H9 (cell line): ENCODE data around the gene STXBP1. TPM values are rescaled to one million over a fixed set of nuclear protein-coding genes. Genes with fewer than 3 reads are reported as not detected.

Experiments
- DNase-seq: peaks from one replicate; pipeline ENCODE4 v3.0.0-alpha.2; 2017
- H2AFZ ChIP-seq: one replicate; pipeline ENCODE4 v1.6.1; 2013; ENCODE audit warnings: mild to moderate bottlenecking, low read length, control low read depth, moderate library complexity
- H2AK5ac ChIP-seq: 2 replicates; pipeline ENCODE4 v1.6.1; 2013; ENCODE audit warnings: low read length, control low read depth, mixed read lengths; ENCODE audit not compliant: insufficient read length
- H2BK120ac ChIP-seq: one replicate; pipeline ENCODE4 v1.6.1; 2013; ENCODE audit warnings: low read depth, mild to moderate bottlenecking, low read length, control low read depth, inconsistent platforms; ENCODE audit not compliant: poor library complexity, severe bottlenecking
- H2BK12ac ChIP-seq: 2 replicates; pipeline ENCODE4 v1.6.1; 2013; ENCODE audit warnings: low read length, control low read depth, mixed read lengths, low read depth; ENCODE audit not compliant: insufficient read length
- H2BK15ac ChIP-seq: 2 replicates; pipeline ENCODE4 v1.6.1; 2013; ENCODE audit warnings: low read depth, low read length, control low read depth
- H2BK20ac ChIP-seq: one replicate; pipeline ENCODE4 v1.6.1; 2013; ENCODE audit warnings: low read depth, mild to moderate bottlenecking, low read length, control low read depth, inconsistent platforms; ENCODE audit not compliant: poor library complexity, severe bottlenecking
- H2BK5ac ChIP-seq: 2 replicates; pipeline ENCODE4 v1.6.1; 2013; ENCODE audit warnings: low read length, control low read depth, mixed read lengths; ENCODE audit not compliant: insufficient read length
- H3K14ac ChIP-seq: 2 replicates; pipeline ENCODE4 v1.6.1; 2013; ENCODE audit warnings: low read length, control low read depth; ENCODE audit not compliant: insufficient read depth
- H3K18ac ChIP-seq: 2 replicates; pipeline ENCODE4 v1.6.1; 2013; ENCODE audit warnings: low read depth, mild to moderate bottlenecking, mixed read lengths, low read length, control low read depth; ENCODE audit not compliant: insufficient read length
- H3K23ac ChIP-seq: 2 replicates; pipeline ENCODE4 v1.6.1; 2013; ENCODE audit warnings: low read length, control low read depth, mixed read lengths, low read depth; ENCODE audit not compliant: insufficient read length
- H3K23me2 ChIP-seq: 2 replicates; pipeline ENCODE4 v1.6.1; 2013; ENCODE audit warnings: low read depth, mild to moderate bottlenecking, mixed read lengths, low read length, control low read depth; ENCODE audit not compliant: insufficient read length, poor library complexity, severe bottlenecking
- H3K27ac ChIP-seq: 2 replicates; pipeline ENCODE4 v1.5.1; 2013; ENCODE audit warnings: low read length, control low read depth, mixed read lengths, low read depth; ENCODE audit not compliant: insufficient read length
- H3K27me3 ChIP-seq: 2 replicates; pipeline ENCODE4 v1.6.1; 2013; ENCODE audit warnings: low read length, control low read depth, inconsistent platforms; ENCODE audit not compliant: insufficient read depth
- H3K4ac ChIP-seq: 2 replicates; pipeline ENCODE4 v1.6.1; 2013; ENCODE audit warnings: low read depth, mild to moderate bottlenecking, control low read depth, inconsistent platforms, low read length, moderate library complexity
- H3K4me1 ChIP-seq: 2 replicates; pipeline ENCODE4 v1.6.1; 2013; ENCODE audit warnings: low read length, control low read depth, inconsistent platforms; ENCODE audit not compliant: insufficient read depth
- H3K4me2 ChIP-seq: 2 replicates; pipeline ENCODE4 v1.6.1; 2013; ENCODE audit warnings: low read length, control low read depth, mixed read lengths; ENCODE audit not compliant: insufficient read length, insufficient read depth
- H3K56ac ChIP-seq: 2 replicates; pipeline ENCODE4 v1.6.1; 2013; ENCODE audit warnings: low read depth, mild to moderate bottlenecking, mixed read lengths, low read length, control low read depth; ENCODE audit not compliant: insufficient read length
- H3K79me1 ChIP-seq: 2 replicates; pipeline ENCODE4 v1.6.1; 2013; ENCODE audit warnings: low read depth, mild to moderate bottlenecking, moderate library complexity, low read length, control low read depth, inconsistent platforms; ENCODE audit not compliant: insufficient read depth, poor library complexity, severe bottlenecking
- H3K79me2 ChIP-seq: 2 replicates; pipeline ENCODE4 v1.6.1; 2013; ENCODE audit warnings: low read length, control low read depth, inconsistent platforms; ENCODE audit not compliant: insufficient read depth
- H3K9ac ChIP-seq: 2 replicates; pipeline ENCODE4 v1.6.1; 2013; ENCODE audit warnings: low read length, control low read depth, mixed read lengths; ENCODE audit not compliant: insufficient read length; ENCODE audit errors: extremely low read depth
- H3K9me3 ChIP-seq: one replicate; pipeline ENCODE4 v1.6.1; 2013; ENCODE audit warnings: low read depth, low read length, inconsistent platforms; ENCODE audit not compliant: control insufficient read depth
- H3T11ph ChIP-seq: one replicate; pipeline ENCODE4 v1.6.1; 2013; ENCODE audit warnings: mild to moderate bottlenecking, low read length, control low read depth, inconsistent platforms
- H4K20me1 ChIP-seq: one replicate; pipeline ENCODE4 v1.6.1; 2013; ENCODE audit not compliant: control insufficient read depth, insufficient read length, insufficient read depth
- H4K5ac ChIP-seq: 2 replicates; pipeline ENCODE4 v1.6.1; 2013; ENCODE audit warnings: low read depth, mild to moderate bottlenecking, mixed read lengths, low read length, control low read depth; ENCODE audit not compliant: insufficient read length
- H4K8ac ChIP-seq: replicated peaks from 2 replicates; pipeline ENCODE4 v1.6.1; 2013; ENCODE audit warnings: low read length, control low read depth, mixed read lengths, low read depth; ENCODE audit not compliant: insufficient read length
- H4K91ac ChIP-seq: 2 replicates; pipeline ENCODE4 v1.6.1; 2013; ENCODE audit warnings: low read depth, mild to moderate bottlenecking, moderate library complexity, mixed read lengths, low read length, control low read depth; ENCODE audit not compliant: insufficient read length
- H3K27ac Mint-ChIP-seq, 3 experiments: 2 replicates in 2 of 3; 3 replicates in 1 of 3; pipeline ENCODE4 v1.8.0; 2020 to 2021; ENCODE audit warnings: mixed read lengths in 3 of 3, mild to moderate bottlenecking in 1 of 3, moderate library complexity in 1 of 3
- H3K27me3 Mint-ChIP-seq: 2 replicates; pipeline ENCODE4 v1.8.0; 2021; ENCODE audit warnings: low read depth, mild to moderate bottlenecking, moderate library complexity, mixed read lengths
- H3K36me3 Mint-ChIP-seq, 3 experiments: 2 replicates in 2 of 3; 3 replicates in 1 of 3; pipeline ENCODE4 v1.8.0; 2020 to 2021; ENCODE audit warnings: low read depth in 3 of 3, mixed read lengths in 3 of 3; ENCODE audit not compliant: insufficient read depth in 1 of 3
- H3K4me1 Mint-ChIP-seq, 2 experiments: 2 replicates each; pipeline ENCODE4 v1.8.0; 2020; ENCODE audit warnings: mixed read lengths in 2 of 2
- H3K4me3 Mint-ChIP-seq, 2 experiments: 2 replicates in 1 of 2; 3 replicates in 1 of 2; pipeline ENCODE4 v1.8.0; 2020 to 2021; ENCODE audit warnings: mild to moderate bottlenecking in 2 of 2, mixed read lengths in 2 of 2, moderate library complexity in 1 of 2
- H3K9me3 Mint-ChIP-seq, 2 experiments: 2 replicates in 1 of 2; 3 replicates in 1 of 2; pipeline ENCODE4 v1.8.0; 2020; ENCODE audit warnings: mild to moderate bottlenecking in 2 of 2, mixed read lengths in 2 of 2, moderate library complexity in 1 of 2
- WGBS: extraction: QIAGEN DNeasy Blood & Tissue Kit; methylation state at CpG from one replicate; pipeline ENCODE4 v1.1.7; 2013; ENCODE audit warnings: missing lambda C conversion rate, low lambda C conversion rate, mixed read lengths; ENCODE audit not compliant: insufficient read length; ENCODE audit errors: extremely low coverage; 5-methylcytosine and 5-hydroxymethylcytosine counted together
- total RNA-seq: library from RNA; stranded (reverse); gene quantifications from 2 replicates; pipeline ENCODE4 v1.2.1, GENCODE V29; 2021
- TF ChIP-seq, protein P1 (sequence below): fragments of 200-600 bp; sonication (generic); conservative IDR thresholded peaks from 3 replicates; pipeline ENCODE4 v1.8.0; 2021; ENCODE audit warnings: antibody characterized with exemption, mild to moderate bottlenecking

The STXBP1 gene
- total RNA-seq, 1 experiment from 2014 or later, result 22.3 TPM

- H3K79me1 ChIP-seq, result peaks cover 6% of the 10 kb centered on the region
- no peak overlapping the region for H2AK5ac ChIP-seq
- Mint-ChIP-seq H3K27me3 (peaks cover 4% of the 10 kb centered on the region), H3K4me3 (no peak overlapping the region), H3K9me3 (no peaks in the 10 kb centered on the region; a peak in 1 of 5 replicates), H3K36me3 (peaks cover 4 to 19% (median 7%) of the 10 kb centered on the region in 3 experiments), H3K4me1 (peaks cover 43 to 49% of the 10 kb centered on the region in 2 experiments), H3K27ac (no peak overlapping the region)
- no peak overlapping the region for H2BK15ac ChIP-seq
- no peak overlapping the region for H3K14ac ChIP-seq
- H3K56ac ChIP-seq, result no peak overlapping the region
- peaks cover 2% of the 10 kb centered on the region for H4K20me1 ChIP-seq
- no peak overlapping the region for H2BK120ac ChIP-seq
- H3K4ac ChIP-seq, result no peak overlapping the region
- no peak overlapping the region for H2AFZ ChIP-seq
- WGBS, result no CpG with 5 or more reads among the region's 13 CpGs
- no peak overlapping the region for H4K5ac ChIP-seq
- H2BK5ac ChIP-seq, result no peak overlapping the region
- no peak overlapping the region for H3K9ac ChIP-seq
- H3K27me3 ChIP-seq, result no peaks in the 10 kb centered on the region
- no peaks in the 10 kb centered on the region; the same call in 1 of the 2 replicates for H3K4me1 ChIP-seq
- no peak overlapping the region for H2BK12ac ChIP-seq
- peaks cover 14% of the 10 kb centered on the region for H3K23me2 ChIP-seq
- no peak overlapping the region for H4K8ac ChIP-seq
- H3K9me3 ChIP-seq, result no peaks in the 10 kb centered on the region
- no peak overlapping the region for H3K23ac ChIP-seq
- no peak overlapping the region for H3K27ac ChIP-seq
- TF ChIP-seq, protein P1, sequence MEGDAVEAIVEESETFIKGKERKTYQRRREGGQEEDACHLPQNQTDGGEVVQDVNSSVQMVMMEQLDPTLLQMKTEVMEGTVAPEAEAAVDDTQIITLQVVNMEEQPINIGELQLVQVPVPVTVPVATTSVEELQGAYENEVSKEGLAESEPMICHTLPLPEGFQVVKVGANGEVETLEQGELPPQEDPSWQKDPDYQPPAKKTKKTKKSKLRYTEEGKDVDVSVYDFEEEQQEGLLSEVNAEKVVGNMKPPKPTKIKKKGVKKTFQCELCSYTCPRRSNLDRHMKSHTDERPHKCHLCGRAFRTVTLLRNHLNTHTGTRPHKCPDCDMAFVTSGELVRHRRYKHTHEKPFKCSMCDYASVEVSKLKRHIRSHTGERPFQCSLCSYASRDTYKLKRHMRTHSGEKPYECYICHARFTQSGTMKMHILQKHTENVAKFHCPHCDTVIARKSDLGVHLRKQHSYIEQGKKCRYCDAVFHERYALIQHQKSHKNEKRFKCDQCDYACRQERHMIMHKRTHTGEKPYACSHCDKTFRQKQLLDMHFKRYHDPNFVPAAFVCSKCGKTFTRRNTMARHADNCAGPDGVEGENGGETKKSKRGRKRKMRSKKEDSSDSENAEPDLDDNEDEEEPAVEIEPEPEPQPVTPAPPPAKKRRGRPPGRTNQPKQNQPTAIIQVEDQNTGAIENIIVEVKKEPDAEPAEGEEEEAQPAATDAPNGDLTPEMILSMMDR, result no peak
- no peak for DNase-seq
- H2BK20ac ChIP-seq, result no peak overlapping the region
- H3K18ac ChIP-seq, result no peak overlapping the region
- H3K79me2 ChIP-seq, result peaks cover 6% of the 10 kb centered on the region; the same call in 1 of the 2 replicates
- H4K91ac ChIP-seq, result no peak overlapping the region
- H3T11ph ChIP-seq, result no peak overlapping the region
- H3K4me2 ChIP-seq, result no peak overlapping the region
Observed at GRCh38 chr9:127563579-127563978, 48.5 kb upstream of the STXBP1 start.
